ENCODE data around the gene MRPL20. TPM values are rescaled to one million over a fixed set of nuclear protein-coding genes. Genes with fewer than 3 reads are reported as not detected.
"Not testable (repeated sequence)": the region's sequence is repeated elsewhere in the genome, so short reads cannot be mapped to it uniquely, and the experiment has no call there.

The MRPL20 gene
- polyA plus RNA-seq (94.3 to 169 TPM (median 133 TPM) in 3 replicates), polyA minus RNA-seq (42.8 to 84.5 TPM (median 75.4 TPM) in 3 replicates)
- 31.7 TPM for polyA plus RNA-seq (2011; ENCODE audit: low read depth)
- 121 and 139 TPM in 2 replicates for polyA plus RNA-seq (2011; cell fraction: cytosol; rRNA removed)
- 71.0 and 73.2 TPM in 2 replicates for polyA plus RNA-seq (2011; cell fraction: nucleus; rRNA removed)
- 118 and 167 TPM in 2 replicates for polyA plus RNA-seq (2012; ENCODE audit: low replicate concordance)
- 137 TPM for polyA minus RNA-seq (2011; cell fraction: cytosol; rRNA and poly(A)+ RNA removed)
- 25.4 and 27.8 TPM in 2 replicates for polyA minus RNA-seq (2011; cell fraction: nucleus; rRNA and poly(A)+ RNA removed)

DNA sequence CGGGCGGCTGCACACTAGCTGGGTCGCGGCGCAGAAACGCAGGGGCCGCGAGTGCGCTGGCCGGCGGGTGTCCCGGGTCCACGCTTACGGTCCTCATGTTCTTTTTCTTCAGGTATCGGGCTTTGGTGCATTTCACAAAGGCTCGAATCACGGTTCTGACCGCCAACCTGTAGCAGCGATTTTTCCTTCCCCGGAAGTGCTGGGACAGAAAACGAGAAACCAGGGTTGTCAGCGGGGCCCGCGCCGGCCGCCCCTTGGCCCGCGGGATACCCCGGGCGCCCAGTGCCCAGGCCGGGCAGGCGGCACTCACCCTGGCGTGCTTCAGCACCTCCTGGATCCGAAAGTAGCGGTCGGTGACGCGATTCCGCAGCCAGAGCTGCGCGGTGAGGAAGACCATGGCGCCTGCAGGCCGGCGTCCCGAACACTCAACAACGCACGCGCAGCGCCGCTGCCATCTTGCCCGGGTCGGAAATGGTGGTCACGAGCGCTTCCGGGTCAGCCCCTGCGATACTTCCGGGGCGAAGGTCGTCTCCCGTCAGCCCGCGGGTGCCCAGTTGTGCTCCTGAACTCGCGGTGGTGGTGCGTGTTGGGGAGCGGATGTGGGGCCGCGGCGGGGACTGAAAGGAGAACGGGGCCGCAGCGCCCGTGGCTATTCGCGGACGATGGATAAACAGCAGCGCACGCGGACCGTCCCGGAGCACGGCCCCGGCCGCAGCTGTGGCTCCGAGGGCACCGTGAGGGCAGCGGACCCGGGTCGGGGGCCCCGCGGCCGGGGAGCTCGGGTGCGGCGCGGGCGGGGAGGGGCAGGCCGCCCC lies at the start of gene MRPL20:
Gene MRPL20 (minus strand): TSS at position 473 of the 815 bp plus-strand sequence. CDS start 76 bp downstream, at position 397.
- Histone ChIP-seq H3K4me1 (ENCODE audit: control insufficient read depth, extremely low read depth, insufficient read depth, low read length) (peaks cover 26% of the 10 kb centered on the region), H3K9me3 (ENCODE audit: control insufficient read depth, low read depth, low read length) (no peaks in the 10 kb centered on the region), H3K79me2 (ENCODE audit: control insufficient read depth, insufficient read depth, low read length) (peaks cover 60% of the 10 kb centered on the region), H3K27ac (ENCODE audit: control insufficient read depth, insufficient read depth, low read length) (peak within 1 kb of the TSS; percentile 76), H3K36me3 (ENCODE audit: control insufficient read depth in 2 of 2, extremely low read depth in 1 of 2, insufficient read depth in 2 of 2, low read length in 2 of 2) (peaks cover 17 to 27% of the 10 kb centered on the region in 2 experiments), H4K20me1 (ENCODE audit: control insufficient read depth, extremely low read depth, insufficient read depth, low read length) (peaks cover 9% of the 10 kb centered on the region), H3K4me3 (ENCODE audit: control insufficient read depth in 2 of 3, extremely low read depth in 1 of 3, insufficient read depth in 2 of 3, low read depth in 1 of 3, low read length in 3 of 3) (peak within 1 kb of the TSS; percentile 70 to 90 (median 86)), H3K9me1 (ENCODE audit: control insufficient read depth, extremely low read depth, insufficient read depth, low read length) (no peaks in the 10 kb centered on the region), H2AFZ (ENCODE audit: control insufficient read depth, low read length) (peak within 1 kb of the TSS; percentile 66), H3K9ac (ENCODE audit: control insufficient read depth, extremely low read depth, insufficient read depth, low read length) (peak within 1 kb of the TSS; percentile 91), H3K27me3 (ENCODE audit: control insufficient read depth, extremely low read depth, insufficient read depth, low read length) (no peaks in the 10 kb centered on the region), H3K4me2 (ENCODE audit: control insufficient read depth, extremely low read depth, insufficient read depth, low read depth, low read length) (peak within 1 kb of the TSS; percentile 87)
- dilution Hi-C loops (cut with MboI; ENCODE audit: extremely low pct_ligation_motif_present, low sequenced_read_pairs): no loop called here
- FAIRE-seq (peak; percentile 78), DNase-seq (ENCODE audit: low read depth, low spot score) (peak; percentile 48)
- TF ChIP-seq, protein P1, sequence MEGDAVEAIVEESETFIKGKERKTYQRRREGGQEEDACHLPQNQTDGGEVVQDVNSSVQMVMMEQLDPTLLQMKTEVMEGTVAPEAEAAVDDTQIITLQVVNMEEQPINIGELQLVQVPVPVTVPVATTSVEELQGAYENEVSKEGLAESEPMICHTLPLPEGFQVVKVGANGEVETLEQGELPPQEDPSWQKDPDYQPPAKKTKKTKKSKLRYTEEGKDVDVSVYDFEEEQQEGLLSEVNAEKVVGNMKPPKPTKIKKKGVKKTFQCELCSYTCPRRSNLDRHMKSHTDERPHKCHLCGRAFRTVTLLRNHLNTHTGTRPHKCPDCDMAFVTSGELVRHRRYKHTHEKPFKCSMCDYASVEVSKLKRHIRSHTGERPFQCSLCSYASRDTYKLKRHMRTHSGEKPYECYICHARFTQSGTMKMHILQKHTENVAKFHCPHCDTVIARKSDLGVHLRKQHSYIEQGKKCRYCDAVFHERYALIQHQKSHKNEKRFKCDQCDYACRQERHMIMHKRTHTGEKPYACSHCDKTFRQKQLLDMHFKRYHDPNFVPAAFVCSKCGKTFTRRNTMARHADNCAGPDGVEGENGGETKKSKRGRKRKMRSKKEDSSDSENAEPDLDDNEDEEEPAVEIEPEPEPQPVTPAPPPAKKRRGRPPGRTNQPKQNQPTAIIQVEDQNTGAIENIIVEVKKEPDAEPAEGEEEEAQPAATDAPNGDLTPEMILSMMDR (optimal IDR thresholded peaks at IDR 0.05 in 1 of 3, IDR thresholded peaks at IDR 0.05 in 1 of 3, conservative IDR thresholded peaks at IDR 0.05 in 1 of 3; ENCODE audit: extremely low read depth in 1 of 3, insufficient read depth in 2 of 3, low read length in 3 of 3): no peak
- TF ChIP-seq EZH2 (IDR thresholded peaks at IDR 0.05; ENCODE audit: low read length): no peak

DNA sequence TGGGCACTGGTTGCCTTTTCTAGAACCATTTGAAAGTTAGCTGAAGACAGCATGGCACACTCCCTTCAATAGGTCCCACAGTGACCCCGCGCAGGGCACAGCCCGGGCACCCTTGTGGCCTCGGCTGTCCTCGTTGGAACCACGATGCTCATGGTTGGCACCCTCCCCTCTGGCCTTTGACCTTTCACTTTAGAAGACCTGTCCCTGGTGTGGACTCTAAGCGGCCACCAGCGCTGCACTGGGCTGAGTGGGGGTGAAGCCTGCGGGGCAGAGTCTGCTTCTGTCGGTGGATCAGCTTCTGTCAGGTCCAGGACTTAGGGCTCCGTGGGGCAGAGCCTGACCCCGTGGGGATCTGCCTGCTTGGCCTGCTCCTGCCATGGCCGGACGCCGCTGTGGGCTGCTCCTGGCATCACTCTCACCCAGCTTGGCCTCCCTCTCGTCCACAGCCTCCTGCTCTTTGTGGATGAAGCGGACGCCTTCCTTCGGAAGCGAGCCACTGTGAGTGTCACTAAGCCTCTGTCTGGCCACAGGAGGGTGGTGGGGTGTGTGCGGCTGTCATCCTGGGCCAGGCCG lies 49.7 kb upstream of the MRPL20 start:
- H3K79me2 ChIP-seq (ENCODE audit: control insufficient read depth, insufficient read depth, low read length); H3K9me3 ChIP-seq (ENCODE audit: control insufficient read depth, low read depth, low read length); DNase-seq (ENCODE audit: low read depth, low spot score); H3K9ac ChIP-seq (ENCODE audit: control insufficient read depth, extremely low read depth, insufficient read depth, low read length); H3K4me3 ChIP-seq (ENCODE audit: control insufficient read depth in 2 of 3, extremely low read depth in 1 of 3, insufficient read depth in 2 of 3, low read depth in 1 of 3, low read length in 3 of 3); H3K4me1 ChIP-seq (ENCODE audit: control insufficient read depth, extremely low read depth, insufficient read depth, low read length); FAIRE-seq; H3K4me2 ChIP-seq (ENCODE audit: control insufficient read depth, extremely low read depth, insufficient read depth, low read depth, low read length); H3K27me3 ChIP-seq (ENCODE audit: control insufficient read depth, extremely low read depth, insufficient read depth, low read length); H4K20me1 ChIP-seq (ENCODE audit: control insufficient read depth, extremely low read depth, insufficient read depth, low read length); dilution Hi-C loops (cut with MboI; ENCODE audit: extremely low pct_ligation_motif_present, low sequenced_read_pairs); H3K27ac ChIP-seq (ENCODE audit: control insufficient read depth, insufficient read depth, low read length); H3K9me1 ChIP-seq (ENCODE audit: control insufficient read depth, extremely low read depth, insufficient read depth, low read length); H2AFZ ChIP-seq (ENCODE audit: control insufficient read depth, low read length); H3K36me3 ChIP-seq (ENCODE audit: control insufficient read depth in 2 of 2, extremely low read depth in 1 of 2, insufficient read depth in 2 of 2, low read length in 2 of 2): not testable (repeated sequence)

DNA sequence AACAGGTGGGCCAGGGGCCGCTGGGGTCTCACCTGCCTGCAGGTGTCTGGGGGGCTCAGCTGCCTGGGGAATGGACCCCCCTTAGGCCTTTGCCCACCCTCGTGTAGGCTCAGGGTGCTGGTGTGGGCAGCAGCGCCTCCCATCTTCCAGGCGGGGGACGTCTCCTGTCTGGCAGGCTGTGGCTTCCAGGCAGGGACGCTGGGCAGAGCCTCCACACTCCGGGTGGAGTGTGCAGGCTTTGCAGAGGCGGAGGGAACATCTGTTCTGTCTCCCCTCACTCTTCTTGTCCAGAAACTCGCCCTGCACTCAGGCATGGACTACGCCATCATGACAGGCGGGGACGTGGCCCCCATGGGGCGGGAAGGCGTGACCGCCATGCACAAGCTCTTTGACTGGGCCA lies 48.8 kb upstream of the MRPL20 start:
- dilution Hi-C loops (cut with MboI; ENCODE audit: extremely low pct_ligation_motif_present, low sequenced_read_pairs); H3K9ac ChIP-seq (ENCODE audit: control insufficient read depth, extremely low read depth, insufficient read depth, low read length); H3K27ac ChIP-seq (ENCODE audit: control insufficient read depth, insufficient read depth, low read length); H3K4me1 ChIP-seq (ENCODE audit: control insufficient read depth, extremely low read depth, insufficient read depth, low read length); H3K9me1 ChIP-seq (ENCODE audit: control insufficient read depth, extremely low read depth, insufficient read depth, low read length); FAIRE-seq; H3K4me2 ChIP-seq (ENCODE audit: control insufficient read depth, extremely low read depth, insufficient read depth, low read depth, low read length); H2AFZ ChIP-seq (ENCODE audit: control insufficient read depth, low read length); H3K27me3 ChIP-seq (ENCODE audit: control insufficient read depth, extremely low read depth, insufficient read depth, low read length); H3K36me3 ChIP-seq (ENCODE audit: control insufficient read depth in 2 of 2, extremely low read depth in 1 of 2, insufficient read depth in 2 of 2, low read length in 2 of 2); H3K9me3 ChIP-seq (ENCODE audit: control insufficient read depth, low read depth, low read length); DNase-seq (ENCODE audit: low read depth, low spot score); H3K4me3 ChIP-seq (ENCODE audit: control insufficient read depth in 2 of 3, extremely low read depth in 1 of 3, insufficient read depth in 2 of 3, low read depth in 1 of 3, low read length in 3 of 3); H4K20me1 ChIP-seq (ENCODE audit: control insufficient read depth, extremely low read depth, insufficient read depth, low read length); H3K79me2 ChIP-seq (ENCODE audit: control insufficient read depth, insufficient read depth, low read length): not testable (repeated sequence)

All from keratinocyte (primary cell).